HCT116 (cell line): Measurements from ENCODE around the gene ERI2.

Experiments
- ELF1 ChIP-seq: IDR thresholded peaks from 2 replicates; pipeline ENCODE4 v1.6.1; 2012; ENCODE audit warnings: low read depth, borderline replicate concordance
- YY1 ChIP-seq: IDR thresholded peaks from 2 replicates; pipeline ENCODE4 v1.6.1; 2011; ENCODE audit warnings: low read length, low read depth, moderate library complexity, mild to moderate bottlenecking; ENCODE audit not compliant: insufficient replicate concordance; ENCODE audit errors: extremely low read depth
- TF ChIP-seq, protein P1 (sequence below), 3 experiments: fragments of 200-600 bp in 1 of 3; sonication (generic) in 1 of 3; IDR thresholded peaks in 2 of 3; conservative IDR thresholded peaks in 1 of 3; 2 replicates each; pipeline ENCODE4 v1.5.1; 2012 to 2017; ENCODE audit warnings: low read depth in 2 of 3, low read length in 2 of 3, antibody characterized with exemption in 1 of 3, borderline replicate concordance in 1 of 3, control low read depth in 1 of 3, mild to moderate bottlenecking in 1 of 3, mixed read lengths in 1 of 3, mixed run types in 1 of 3, moderate library complexity in 1 of 3; ENCODE audit not compliant: insufficient read depth in 1 of 3
- TF ChIP-seq, protein P2 (sequence below): IDR thresholded peaks from 2 replicates; pipeline ENCODE4 v1.6.1; 2012; ENCODE audit warnings: low read depth

DNA sequence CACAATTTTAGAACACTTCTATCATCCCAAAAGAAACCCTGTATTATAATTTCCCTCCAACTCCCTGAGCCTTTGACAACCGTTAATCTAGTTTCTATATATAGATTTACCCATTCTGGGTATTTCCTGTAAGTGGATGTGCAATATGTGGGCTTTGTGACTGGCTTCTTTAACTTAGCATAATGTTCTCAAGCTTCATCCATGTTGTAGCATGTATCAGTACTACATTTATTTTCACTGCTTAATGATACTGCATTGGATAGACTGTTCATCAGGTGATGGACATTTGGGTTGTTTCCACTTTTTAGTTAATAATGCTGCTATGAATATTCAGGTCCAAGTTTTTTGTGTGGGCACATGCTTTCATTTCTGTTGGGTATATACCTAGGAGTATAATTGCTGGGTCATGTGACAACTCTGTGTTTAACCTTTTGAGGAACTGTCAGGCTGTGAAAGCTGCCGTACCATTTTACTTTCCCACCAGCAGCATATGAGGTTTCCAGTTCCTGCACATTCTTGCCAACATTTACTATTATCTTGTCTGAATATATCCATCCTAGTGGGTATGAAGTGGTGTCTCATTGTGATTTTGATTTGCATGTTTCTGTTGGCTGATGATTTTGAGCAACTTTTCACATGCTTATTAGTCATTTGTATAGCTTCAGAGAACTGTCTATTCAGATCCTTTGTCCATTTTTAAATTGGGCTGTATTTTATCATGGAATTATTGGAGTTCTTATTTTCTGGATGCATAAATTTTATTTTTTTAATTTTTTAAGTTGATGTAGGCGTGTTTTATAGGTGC lies 16.5 kb upstream of the ERI2 start:
- TF ChIP-seq, protein P1, sequence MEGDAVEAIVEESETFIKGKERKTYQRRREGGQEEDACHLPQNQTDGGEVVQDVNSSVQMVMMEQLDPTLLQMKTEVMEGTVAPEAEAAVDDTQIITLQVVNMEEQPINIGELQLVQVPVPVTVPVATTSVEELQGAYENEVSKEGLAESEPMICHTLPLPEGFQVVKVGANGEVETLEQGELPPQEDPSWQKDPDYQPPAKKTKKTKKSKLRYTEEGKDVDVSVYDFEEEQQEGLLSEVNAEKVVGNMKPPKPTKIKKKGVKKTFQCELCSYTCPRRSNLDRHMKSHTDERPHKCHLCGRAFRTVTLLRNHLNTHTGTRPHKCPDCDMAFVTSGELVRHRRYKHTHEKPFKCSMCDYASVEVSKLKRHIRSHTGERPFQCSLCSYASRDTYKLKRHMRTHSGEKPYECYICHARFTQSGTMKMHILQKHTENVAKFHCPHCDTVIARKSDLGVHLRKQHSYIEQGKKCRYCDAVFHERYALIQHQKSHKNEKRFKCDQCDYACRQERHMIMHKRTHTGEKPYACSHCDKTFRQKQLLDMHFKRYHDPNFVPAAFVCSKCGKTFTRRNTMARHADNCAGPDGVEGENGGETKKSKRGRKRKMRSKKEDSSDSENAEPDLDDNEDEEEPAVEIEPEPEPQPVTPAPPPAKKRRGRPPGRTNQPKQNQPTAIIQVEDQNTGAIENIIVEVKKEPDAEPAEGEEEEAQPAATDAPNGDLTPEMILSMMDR (IDR thresholded peaks at IDR 0.05 in 2 of 3, conservative IDR thresholded peaks at IDR 0.05 in 1 of 3; ENCODE audit: borderline replicate concordance in 1 of 3, insufficient read depth in 1 of 3, low read depth in 2 of 3, low read length in 2 of 3) = no peak
- TF ChIP-seq ELF1 (no peak), YY1 (no peak)
- TF ChIP-seq, protein P2, sequence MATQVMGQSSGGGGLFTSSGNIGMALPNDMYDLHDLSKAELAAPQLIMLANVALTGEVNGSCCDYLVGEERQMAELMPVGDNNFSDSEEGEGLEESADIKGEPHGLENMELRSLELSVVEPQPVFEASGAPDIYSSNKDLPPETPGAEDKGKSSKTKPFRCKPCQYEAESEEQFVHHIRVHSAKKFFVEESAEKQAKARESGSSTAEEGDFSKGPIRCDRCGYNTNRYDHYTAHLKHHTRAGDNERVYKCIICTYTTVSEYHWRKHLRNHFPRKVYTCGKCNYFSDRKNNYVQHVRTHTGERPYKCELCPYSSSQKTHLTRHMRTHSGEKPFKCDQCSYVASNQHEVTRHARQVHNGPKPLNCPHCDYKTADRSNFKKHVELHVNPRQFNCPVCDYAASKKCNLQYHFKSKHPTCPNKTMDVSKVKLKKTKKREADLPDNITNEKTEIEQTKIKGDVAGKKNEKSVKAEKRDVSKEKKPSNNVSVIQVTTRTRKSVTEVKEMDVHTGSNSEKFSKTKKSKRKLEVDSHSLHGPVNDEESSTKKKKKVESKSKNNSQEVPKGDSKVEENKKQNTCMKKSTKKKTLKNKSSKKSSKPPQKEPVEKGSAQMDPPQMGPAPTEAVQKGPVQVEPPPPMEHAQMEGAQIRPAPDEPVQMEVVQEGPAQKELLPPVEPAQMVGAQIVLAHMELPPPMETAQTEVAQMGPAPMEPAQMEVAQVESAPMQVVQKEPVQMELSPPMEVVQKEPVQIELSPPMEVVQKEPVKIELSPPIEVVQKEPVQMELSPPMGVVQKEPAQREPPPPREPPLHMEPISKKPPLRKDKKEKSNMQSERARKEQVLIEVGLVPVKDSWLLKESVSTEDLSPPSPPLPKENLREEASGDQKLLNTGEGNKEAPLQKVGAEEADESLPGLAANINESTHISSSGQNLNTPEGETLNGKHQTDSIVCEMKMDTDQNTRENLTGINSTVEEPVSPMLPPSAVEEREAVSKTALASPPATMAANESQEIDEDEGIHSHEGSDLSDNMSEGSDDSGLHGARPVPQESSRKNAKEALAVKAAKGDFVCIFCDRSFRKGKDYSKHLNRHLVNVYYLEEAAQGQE = no peak
